Measurements from ENCODE around the gene CFAP298.

GRCh38 chr21:32578107-32578691, 34.0 kb downstream of the CFAP298 start:
- no peak for TF ChIP-seq POLR2A (IDR thresholded peaks at IDR 0.05)
- peak in 2 of 6 experiments; percentile 18 to 43 for TF ChIP-seq CTCF (IDR thresholded peaks at IDR 0.05)
